Measurements from ENCODE around the gene LEAP2. TPM values are rescaled to one million over a fixed set of nuclear protein-coding genes. Genes with fewer than 3 reads are reported as not detected.

LEAP2 gene
- total and polyA plus RNA-seq, 2 of the 8 experiments (the other 6 are each of a cell fraction or from before 2014, with no cell fraction given), result 1.8 to 2.9 TPM

- Histone ChIP-seq H2AFZ (ENCODE audit: low read length) (no peak overlapping the region), H3K4me1 (replicated peaks in 1 of 4; ENCODE audit: control insufficient read depth in 3 of 4, insufficient read depth in 4 of 4, low read length in 3 of 4) (peaks cover 0 to 23% (median 21%) of the 10 kb centered on the region in 4 experiments; a peak in 6 of 7 replicates), H3K14ac (ENCODE audit: insufficient read length) (no peak overlapping the region), H2BK15ac (ENCODE audit: low read length) (no peak overlapping the region), H2BK120ac (replicated peaks; ENCODE audit: low read depth, low read length) (no peak overlapping the region), H3K56ac (replicated peaks; ENCODE audit: insufficient read length, low read depth, low read length) (no peak overlapping the region), H3K79me2 (ENCODE audit: control insufficient read depth in 1 of 2, insufficient read depth in 2 of 2, low read length in 2 of 2) (no peaks in the 10 kb centered on the region), H2BK12ac (ENCODE audit: low read depth, low read length) (no peak overlapping the region), H3K18ac (ENCODE audit: extremely low read depth, low read length) (no peak overlapping the region), H3K4me3 (ENCODE audit: extremely low read depth in 1 of 4, insufficient read depth in 2 of 4, low read depth in 3 of 4, low read length in 4 of 4) (no peak overlapping the region), H3K4ac (replicated peaks; ENCODE audit: insufficient read length, low read depth, low read length) (no peak overlapping the region), H3K4me2 (ENCODE audit: insufficient read depth in 1 of 2, low read depth in 2 of 2, low read length in 2 of 2) (no peak overlapping the region), H3K79me1 (ENCODE audit: low read depth, low read length) (no peaks in the 10 kb centered on the region), H3K27me3 (replicated peaks in 1 of 4; ENCODE audit: control insufficient read depth in 3 of 4, extremely low read depth in 1 of 4, insufficient read depth in 3 of 4, low read length in 3 of 4) (peaks cover 32 to 82% (median 71%) of the 10 kb centered on the region in 4 experiments), H2BK5ac (ENCODE audit: low read depth, low read length) (no peak overlapping the region), H3K27ac (ENCODE audit: low read depth, low read length) (no peak overlapping the region), H3K36me3 (ENCODE audit: control insufficient read depth in 2 of 4, insufficient read depth in 4 of 4, low read length in 3 of 4) (no peaks in the 10 kb centered on the region), H4K5ac (ENCODE audit: insufficient read length, low read depth, low read length) (no peak overlapping the region), H3K9ac (replicated peaks in 1 of 4; ENCODE audit: extremely low read depth in 1 of 4, low read depth in 3 of 4, low read length in 3 of 4) (no peak overlapping the region), H2AK5ac (ENCODE audit: low read depth, low read length) (no peak overlapping the region), H4K91ac (replicated peaks; ENCODE audit: insufficient read length, low read length) (no peak overlapping the region), H3K23ac (ENCODE audit: insufficient read length) (no peak overlapping the region), H2BK20ac (ENCODE audit: low read length) (no peak overlapping the region), H4K8ac (ENCODE audit: extremely low read depth, insufficient read depth, low read length) (no peak overlapping the region), H3K9me3 (ENCODE audit: insufficient read depth in 2 of 2, low read depth in 1 of 2, low read length in 1 of 2) (no peaks in the 10 kb centered on the region), H4K20me1 (replicated peaks in 1 of 2; ENCODE audit: control insufficient read depth in 1 of 2, insufficient read depth in 2 of 2, low read length in 2 of 2) (no peaks in the 10 kb centered on the region), H3K23me2 (ENCODE audit: low read depth, low read length) (peaks cover 10% of the 10 kb centered on the region; the same call in 1 of the 2 replicates)
- ChIA-PET CTCF (ENCODE audit: partially characterized antibody) (interaction anchor here (1.5 to 25.6 kb wide), 8 partner anchors 8 to 76 kb away, joined by 3 to 465 read pairs (median 17); partner anchors contain the start of genes CCNI2, GDF9, LEAP2 and UQCRQ), POLR2A (ENCODE audit: partially characterized antibody) (interaction anchor here (1.0 to 5.7 kb wide), 5 partner anchors 7 to 38 kb away, joined by 3 to 32 read pairs (median 4); partner anchors contain the start of genes GDF9, SOWAHA and UQCRQ)
- no peak for DNase-seq (ENCODE audit: low read depth in 1 of 2, low spot score in 2 of 2)
- WGBS, 2 experiments (ENCODE audit: extremely low coverage in 1 of 2, insufficient coverage in 1 of 2, insufficient read length in 1 of 2, insufficient replicate concordance in 2 of 2, low coverage in 1 of 2, low lambda C conversion rate in 2 of 2, missing lambda C conversion rate in 1 of 2), result 88% methylated on average over 4 of the region's 4 CpGs; no CpG with 5 or more reads in 1 of the 2 experiments
- FAIRE-seq, result no peak
- TF ChIP-seq GTF2F1 (IDR thresholded peaks at IDR 0.05; ENCODE audit: borderline replicate concordance, low read depth, low read length), result no peak
- no peak for TF ChIP-seq SIX5 (IDR thresholded peaks at IDR 0.05; ENCODE audit: low read depth, low read length)
- TF ChIP-seq TEAD4 (IDR thresholded peaks at IDR 0.05; ENCODE audit: low read depth, low read length), result no peak
- TF ChIP-seq CHD1 (IDR thresholded peaks at IDR 0.05; ENCODE audit: low read depth, low read length), result no peak
- TF ChIP-seq EGR1 (IDR thresholded peaks at IDR 0.05; ENCODE audit: borderline replicate concordance, low read depth, low read length), result no peak
- no peak for TF ChIP-seq HDAC6 (IDR thresholded peaks at IDR 0.05; ENCODE audit: low read depth, low read length)
- no peak for TF ChIP-seq RBBP5 (IDR thresholded peaks at IDR 0.05; ENCODE audit: borderline replicate concordance, low read depth, low read length)
- no peak for TF ChIP-seq MAFK (IDR thresholded peaks at IDR 0.05; ENCODE audit: low read depth, low read length)
- TF ChIP-seq CHD2 (IDR thresholded peaks at IDR 0.05; ENCODE audit: low read length), result no peak
- no peak for TF ChIP-seq KDM4A (IDR thresholded peaks at IDR 0.05; ENCODE audit: low read depth, low read length, severe bottlenecking)
- TF ChIP-seq ASH2L (IDR thresholded peaks at IDR 0.05; ENCODE audit: low read length), result no peak
- TF ChIP-seq HDAC2 (IDR thresholded peaks at IDR 0.05; ENCODE audit: borderline replicate concordance in 1 of 2, low read depth in 2 of 2, low read length in 2 of 2), result no peak
- no peak for TF ChIP-seq CREB1 (IDR thresholded peaks at IDR 0.05)
Measured at GRCh38 chr5:132827943-132828673, 45.4 kb upstream of the LEAP2 start.

Data from H1 (cell line).